H1 (cell line): ENCODE measurements around the gene TAF10.

Source experiments
- CEBPB ChIP-seq: IDR thresholded peaks from 2 replicates; pipeline ENCODE4 v1.6.1; 2012; ENCODE audit warnings: low read depth, low read length
- NRF1 ChIP-seq: IDR thresholded peaks from 2 replicates; pipeline ENCODE4 v1.6.1; 2011; ENCODE audit warnings: mild to moderate bottlenecking, low read depth, low read length, improper control_type of control experiment
- TF ChIP-seq, protein P1 (sequence below): IDR thresholded peaks from 2 replicates; pipeline ENCODE4 v1.6.1; 2012; ENCODE audit warnings: inconsistent platforms
- TF ChIP-seq, protein P2 (sequence below), 3 experiments: IDR thresholded peaks; 1 replicate in 2 of 3; 2 replicates in 1 of 3; pipeline versions ENCODE4 v1.5.1 to v1.6.1; 2011; ENCODE audit warnings: low read length in 3 of 3, mild to moderate bottlenecking in 3 of 3, inconsistent platforms in 2 of 3, low read depth in 1 of 3, moderate library complexity in 1 of 3; ENCODE audit not compliant: insufficient read depth in 1 of 3; ENCODE audit errors: control extremely low read depth in 1 of 3

DNA sequence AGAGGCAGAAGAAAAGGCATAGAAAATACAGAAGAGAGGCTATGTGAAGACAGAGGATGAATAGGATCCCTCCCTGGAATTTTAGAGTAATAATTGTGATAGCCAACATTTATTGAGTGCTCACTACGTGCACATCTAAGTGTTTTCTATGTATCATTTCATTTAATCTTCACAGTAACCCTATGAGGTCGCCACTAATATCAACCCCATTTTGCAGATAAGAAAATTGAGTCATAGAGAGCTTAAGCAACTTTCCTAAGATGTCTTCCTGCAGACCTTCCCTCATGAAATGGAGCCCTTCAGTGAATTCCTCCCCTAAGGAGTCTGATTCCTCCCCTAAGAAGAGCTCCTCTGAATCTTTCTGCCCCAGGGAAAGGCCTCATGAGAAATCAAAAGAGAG lies 46.7 kb downstream of the TAF10 start:
- TF ChIP-seq, protein P1, sequence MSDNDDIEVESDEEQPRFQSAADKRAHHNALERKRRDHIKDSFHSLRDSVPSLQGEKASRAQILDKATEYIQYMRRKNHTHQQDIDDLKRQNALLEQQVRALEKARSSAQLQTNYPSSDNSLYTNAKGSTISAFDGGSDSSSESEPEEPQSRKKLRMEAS = no peak
- TF ChIP-seq, protein P2, sequence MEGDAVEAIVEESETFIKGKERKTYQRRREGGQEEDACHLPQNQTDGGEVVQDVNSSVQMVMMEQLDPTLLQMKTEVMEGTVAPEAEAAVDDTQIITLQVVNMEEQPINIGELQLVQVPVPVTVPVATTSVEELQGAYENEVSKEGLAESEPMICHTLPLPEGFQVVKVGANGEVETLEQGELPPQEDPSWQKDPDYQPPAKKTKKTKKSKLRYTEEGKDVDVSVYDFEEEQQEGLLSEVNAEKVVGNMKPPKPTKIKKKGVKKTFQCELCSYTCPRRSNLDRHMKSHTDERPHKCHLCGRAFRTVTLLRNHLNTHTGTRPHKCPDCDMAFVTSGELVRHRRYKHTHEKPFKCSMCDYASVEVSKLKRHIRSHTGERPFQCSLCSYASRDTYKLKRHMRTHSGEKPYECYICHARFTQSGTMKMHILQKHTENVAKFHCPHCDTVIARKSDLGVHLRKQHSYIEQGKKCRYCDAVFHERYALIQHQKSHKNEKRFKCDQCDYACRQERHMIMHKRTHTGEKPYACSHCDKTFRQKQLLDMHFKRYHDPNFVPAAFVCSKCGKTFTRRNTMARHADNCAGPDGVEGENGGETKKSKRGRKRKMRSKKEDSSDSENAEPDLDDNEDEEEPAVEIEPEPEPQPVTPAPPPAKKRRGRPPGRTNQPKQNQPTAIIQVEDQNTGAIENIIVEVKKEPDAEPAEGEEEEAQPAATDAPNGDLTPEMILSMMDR (IDR thresholded peaks at IDR 0.05; ENCODE audit: control extremely low read depth in 1 of 3, insufficient read depth in 1 of 3, low read depth in 1 of 3, low read length in 3 of 3) = no peak
- TF ChIP-seq NRF1 (no peak), CEBPB (no peak)
